ENCODE results near the gene FBN1. TPM values are rescaled to one million over a fixed set of nuclear protein-coding genes. Genes with fewer than 3 reads are reported as not detected.

The FBN1 gene
- total RNA-seq, 1 donor from 2014 or later, result 78.8 TPM

- Histone ChIP-seq H3K27me3 (no peaks in the 10 kb centered on the region), H3K4me3 (no peak overlapping the region), H3F3A (ENCODE audit: low read depth) (no peaks in the 10 kb centered on the region), H3K9me3 (ENCODE audit: low read depth) (no peaks in the 10 kb centered on the region), H3K9ac (no peak overlapping the region), H3K36me3 (no peaks in the 10 kb centered on the region), H3K4me1 (peaks cover 9% of the 10 kb centered on the region), H3K27ac (no peak overlapping the region), H3K4me2 (no peak overlapping the region), H2AFZ (replicated peaks) (no peak overlapping the region), H4K20me1 (ENCODE audit: low read depth) (no peaks in the 10 kb centered on the region), H3K79me2 (ENCODE audit: low read depth) (no peaks in the 10 kb centered on the region)
- Mint-ChIP-seq H3K4me1 (peaks cover 2% of the 10 kb centered on the region), H3K4me3 (no peak overlapping the region), H3K27me3 (ENCODE audit: insufficient read depth, low read depth) (no peaks in the 10 kb centered on the region), H3K36me3 (peaks cover 29% of the 10 kb centered on the region), H3K9me3 (no peaks in the 10 kb centered on the region), H3K27ac (no peak overlapping the region)
- DNase-seq (ENCODE audit: low spot score), result no peak
- no peak for TF ChIP-seq CTCF (IDR thresholded peaks at IDR 0.05)
- TF ChIP-seq EZH2phosphoT487 (IDR thresholded peaks at IDR 0.05), result no peak
- TF ChIP-seq EZH2 (IDR thresholded peaks at IDR 0.05), result no peak
Observed at GRCh38 chr15:48421362-48421761, 224.1 kb downstream of the FBN1 start.

DNA sequence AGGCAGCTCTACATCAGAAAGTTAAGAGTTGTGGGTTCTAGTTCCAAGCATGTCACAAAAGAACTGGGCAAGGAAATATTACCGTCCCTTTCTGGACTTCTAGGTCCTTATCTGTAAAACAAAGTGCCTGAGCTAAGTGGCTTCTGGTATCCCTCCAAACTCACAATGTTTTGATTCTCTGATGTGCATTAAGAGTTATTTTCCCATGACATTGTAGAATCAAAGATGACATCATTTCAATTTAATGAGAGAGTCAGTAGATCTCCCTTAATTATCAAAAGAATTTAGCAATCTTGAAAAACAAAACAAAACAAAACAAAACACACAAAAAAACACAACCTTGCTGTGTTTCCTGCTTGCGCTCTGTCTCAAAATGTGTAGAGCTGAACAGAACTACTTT lies 225.6 kb downstream of the FBN1 start:
- Histone ChIP-seq H3K79me2 (ENCODE audit: low read depth) (no peaks in the 10 kb centered on the region), H3K27ac (no peak overlapping the region), H3K4me2 (no peak overlapping the region), H3K27me3 (no peaks in the 10 kb centered on the region), H2AFZ (replicated peaks) (no peak overlapping the region), H3K36me3 (no peaks in the 10 kb centered on the region), H3F3A (ENCODE audit: low read depth) (no peaks in the 10 kb centered on the region), H3K4me3 (no peak overlapping the region), H3K4me1 (peaks cover 9% of the 10 kb centered on the region), H3K9ac (no peak overlapping the region), H4K20me1 (ENCODE audit: low read depth) (no peaks in the 10 kb centered on the region), H3K9me3 (ENCODE audit: low read depth) (no peaks in the 10 kb centered on the region)
- no peaks in the 10 kb centered on the region for H3K27me3 Mint-ChIP-seq (ENCODE audit: insufficient read depth, low read depth)
- no peak overlapping the region for H3K4me3 Mint-ChIP-seq
- no peaks in the 10 kb centered on the region for H3K4me1 Mint-ChIP-seq
- TF ChIP-seq CTCF (IDR thresholded peaks at IDR 0.05) (no peak), EZH2phosphoT487 (IDR thresholded peaks at IDR 0.05) (no peak), EZH2 (IDR thresholded peaks at IDR 0.05) (no peak)
- H3K36me3 Mint-ChIP-seq, result peaks cover 24% of the 10 kb centered on the region
- DNase-seq (ENCODE audit: low spot score), result no peak
- H3K27ac Mint-ChIP-seq, result no peak overlapping the region
- no peaks in the 10 kb centered on the region for H3K9me3 Mint-ChIP-seq

GRCh38 chr15:48418343-48418742 lies 227.2 kb downstream of the FBN1 start:
- no peak overlapping the region for H3K27ac ChIP-seq
- no peak overlapping the region for H2AFZ ChIP-seq (replicated peaks)
- no peaks in the 10 kb centered on the region for H3K9me3 ChIP-seq (ENCODE audit: low read depth)
- H3K4me2 ChIP-seq, result no peak overlapping the region
- no peak overlapping the region for H3K4me3 ChIP-seq
- DNase-seq (ENCODE audit: low spot score), result no peak
- TF ChIP-seq CTCF (IDR thresholded peaks at IDR 0.05), result no peak
- no peak for TF ChIP-seq EZH2 (IDR thresholded peaks at IDR 0.05)
- no peak for TF ChIP-seq EZH2phosphoT487 (IDR thresholded peaks at IDR 0.05)
- peaks cover 9% of the 10 kb centered on the region for H3K4me1 ChIP-seq
- H3K79me2 ChIP-seq (ENCODE audit: low read depth), result no peaks in the 10 kb centered on the region
- no peak overlapping the region for H3K27ac Mint-ChIP-seq
- H3K4me3 Mint-ChIP-seq, result no peak overlapping the region
- no peaks in the 10 kb centered on the region for H3K36me3 ChIP-seq
- H3K27me3 Mint-ChIP-seq (ENCODE audit: insufficient read depth, low read depth), result no peaks in the 10 kb centered on the region
- H4K20me1 ChIP-seq (ENCODE audit: low read depth), result no peaks in the 10 kb centered on the region
- H3K4me1 Mint-ChIP-seq, result no peaks in the 10 kb centered on the region
- no peaks in the 10 kb centered on the region for H3K27me3 ChIP-seq
- no peaks in the 10 kb centered on the region for H3F3A ChIP-seq (ENCODE audit: low read depth)
- no peaks in the 10 kb centered on the region for H3K9me3 Mint-ChIP-seq
- no peak overlapping the region for H3K9ac ChIP-seq
- peaks cover 16% of the 10 kb centered on the region for H3K36me3 Mint-ChIP-seq

Data from neural progenitor cell (in vitro differentiated cells).